SK-N-SH treated with all-trans-retinoic acid at 6 μM for 48 hours (cell line): ENCODE results near the gene B3GALT6.

Source experiments
- ATAC-seq: fragments of 200-7000 bp; cut with Tn5 transposase; 3 replicates; pipeline ENCODE4 v1.9.1; 2020; ENCODE audit warnings: mild to moderate bottlenecking, moderate library complexity
- ARNTL ChIP-seq: fragments of 450-650 bp; formaldehyde crosslinking; IDR thresholded peaks from 2 replicates; pipeline ENCODE4 v1.5.0; 2020; ENCODE audit warnings: low read depth, mild to moderate bottlenecking, moderate library complexity, borderline replicate concordance
- BACH2 ChIP-seq: fragments of 250-450 bp; sonication (Bioruptor Pico); IDR thresholded peaks from 2 replicates; pipeline ENCODE4 v1.9.0; 2021; ENCODE audit warnings: mild to moderate bottlenecking, borderline replicate concordance
- CREB5 ChIP-seq: fragments of 250-450 bp; sonication (Bioruptor Pico); IDR thresholded peaks from 2 replicates; pipeline ENCODE4 v1.5.1; 2020; ENCODE audit warnings: low read depth, mild to moderate bottlenecking, moderate library complexity
- CSDC2 ChIP-seq: fragments of 250-450 bp; sonication (Bioruptor Pico); IDR thresholded peaks from 2 replicates; pipeline ENCODE4 v1.5.0; 2020; ENCODE audit warnings: mild to moderate bottlenecking, moderate library complexity
- CSRNP3 ChIP-seq: fragments of 250-450 bp; sonication (Bioruptor Pico); IDR thresholded peaks from 2 replicates; pipeline ENCODE4 v1.5.1; 2021; ENCODE audit warnings: mild to moderate bottlenecking, moderate library complexity
- ESRRG ChIP-seq: fragments of 250-450 bp; sonication (Bioruptor Pico); IDR thresholded peaks from 2 replicates; pipeline ENCODE4 v1.6.1; 2021; ENCODE audit warnings: mild to moderate bottlenecking
- GLIS3 ChIP-seq: fragments of 250-450 bp; sonication (Bioruptor Pico); IDR thresholded peaks from 2 replicates; pipeline ENCODE4 v1.5.0; 2020; ENCODE audit warnings: mild to moderate bottlenecking, moderate library complexity
- ISL1 ChIP-seq: fragments of 250-450 bp; sonication (Bioruptor Pico); IDR thresholded peaks from 2 replicates; pipeline ENCODE4 v2.1.2; 2022; ENCODE audit warnings: mild to moderate bottlenecking, moderate library complexity
- OSR1 ChIP-seq: fragments of 250-450 bp; sonication (Bioruptor Pico); IDR thresholded peaks from 2 replicates; pipeline ENCODE4 v1.8.0; 2022; ENCODE audit warnings: moderate library complexity, mild to moderate bottlenecking, inconsistent platforms
- PATZ1 ChIP-seq: fragments of 250-450 bp; sonication (Bioruptor Pico); IDR thresholded peaks from 2 replicates; pipeline ENCODE4 v1.8.0; 2020; ENCODE audit warnings: mild to moderate bottlenecking, moderate library complexity, borderline replicate concordance
- POU6F1 ChIP-seq: fragments of 250-450 bp; sonication (Bioruptor Pico); IDR thresholded peaks from 2 replicates; pipeline ENCODE4 v1.8.0; 2021; ENCODE audit warnings: low read depth, mild to moderate bottlenecking, moderate library complexity, borderline replicate concordance
- PPARA ChIP-seq: fragments of 250-450 bp; sonication (Bioruptor Pico); IDR thresholded peaks from 2 replicates; pipeline ENCODE4 v1.5.0; 2020; ENCODE audit warnings: mild to moderate bottlenecking, borderline replicate concordance
- RARB ChIP-seq: fragments of 250-450 bp; sonication (Bioruptor Pico); IDR thresholded peaks from 2 replicates; pipeline ENCODE4 v1.8.0; 2021; ENCODE audit warnings: mild to moderate bottlenecking, moderate library complexity
- SNAI2 ChIP-seq: fragments of 250-450 bp; sonication (Bioruptor Pico); IDR thresholded peaks from 2 replicates; pipeline ENCODE4 v1.5.0; 2020; ENCODE audit warnings: mild to moderate bottlenecking, moderate library complexity
- TCF4 ChIP-seq: fragments of 250-450 bp; sonication (Bioruptor Pico); IDR thresholded peaks from 2 replicates; pipeline ENCODE4 v1.8.0; 2021; ENCODE audit warnings: mild to moderate bottlenecking, moderate library complexity, borderline replicate concordance
- TOX ChIP-seq: fragments of 250-450 bp; sonication (Bioruptor Pico); IDR thresholded peaks from 2 replicates; pipeline ENCODE4 v1.8.0; 2021; ENCODE audit warnings: mild to moderate bottlenecking, moderate library complexity, borderline replicate concordance
- TSHZ2 ChIP-seq: fragments of 250-450 bp; sonication (Bioruptor Pico); IDR thresholded peaks from 2 replicates; pipeline ENCODE4 v1.5.0; 2020; ENCODE audit warnings: mild to moderate bottlenecking, moderate library complexity
- ZC3H10 ChIP-seq: fragments of 250-450 bp; sonication (Bioruptor Pico); IDR thresholded peaks from 2 replicates; pipeline ENCODE4 v1.5.1; 2021; ENCODE audit warnings: mild to moderate bottlenecking, moderate library complexity
- ZFP3 ChIP-seq: fragments of 250-450 bp; sonication (Bioruptor Pico); IDR thresholded peaks from 2 replicates; pipeline ENCODE4 v1.5.0; 2020; ENCODE audit warnings: mild to moderate bottlenecking, moderate library complexity
- ZFP30 ChIP-seq: fragments of 450-650 bp; formaldehyde crosslinking; IDR thresholded peaks from 2 replicates; pipeline ENCODE4 v1.5.0; 2022; ENCODE audit warnings: mild to moderate bottlenecking, moderate library complexity
- ZNF565 ChIP-seq: fragments of 450-650 bp; formaldehyde crosslinking; conservative IDR thresholded peaks from 2 replicates; pipeline ENCODE4 v1.5.0; 2020; ENCODE audit warnings: low read depth, mild to moderate bottlenecking, moderate library complexity
- ZNF70 ChIP-seq: fragments of 450-650 bp; formaldehyde crosslinking; IDR thresholded peaks from 2 replicates; pipeline ENCODE4 v1.5.0; 2020; ENCODE audit warnings: mild to moderate bottlenecking, moderate library complexity
- ZNF8 ChIP-seq: fragments of 450-650 bp; formaldehyde crosslinking; IDR thresholded peaks from 2 replicates; pipeline ENCODE4 v1.5.0; 2020; ENCODE audit warnings: mild to moderate bottlenecking, moderate library complexity

Gene B3GALT6

GRCh38 chr1:1260843-1261560 lies 29.0 kb downstream of the B3GALT6 start (continued):
- TF ChIP-seq POU6F1 (no peak), ISL1 (no peak), ZNF70 (CRISPR knock-in tag) (no peak), PPARA (CRISPR knock-in tag) (no peak), PATZ1 (CRISPR knock-in tag) (no peak), TCF4 (no peak), ARNTL (CRISPR knock-in tag) (no peak), ZFP3 (CRISPR knock-in tag) (no peak)

GRCh38 chr1:1262071-1262470 lies 30.0 kb downstream of the B3GALT6 start:
- ATAC-seq, result no peak
- TF ChIP-seq ESRRG, result no peak
- TF ChIP-seq ZFP30, result no peak
- TF ChIP-seq ARNTL (CRISPR knock-in tag), result no peak
- no peak for TF ChIP-seq CREB5 (CRISPR knock-in tag)
- TF ChIP-seq CSDC2, result no peak
- TF ChIP-seq ZNF565 (CRISPR knock-in tag), result no peak
- TF ChIP-seq TCF4, result no peak
- no peak for TF ChIP-seq GLIS3 (CRISPR knock-in tag)
- TF ChIP-seq RARB (CRISPR knock-in tag), result no peak
- no peak for TF ChIP-seq TOX
- no peak for TF ChIP-seq ZC3H10 (CRISPR knock-in tag)
- no peak for TF ChIP-seq CSRNP3 (CRISPR knock-in tag)
- no peak for TF ChIP-seq ZNF8 (CRISPR knock-in tag)
- no peak for TF ChIP-seq PATZ1 (CRISPR knock-in tag)
- TF ChIP-seq SNAI2 (CRISPR knock-in tag), result no peak
- no peak for TF ChIP-seq ISL1
- no peak for TF ChIP-seq ZNF70 (CRISPR knock-in tag)
- no peak for TF ChIP-seq PPARA (CRISPR knock-in tag)

GRCh38 chr1:1262758-1263157 lies 30.7 kb downstream of the B3GALT6 start:
- no peak for ATAC-seq
- TF ChIP-seq OSR1 (CRISPR knock-in tag) (no peak), GLIS3 (CRISPR knock-in tag) (no peak)

GRCh38 chr1:1264026-1264425 lies 32.0 kb downstream of the B3GALT6 start:
- no peak for ATAC-seq
- no peak for TF ChIP-seq TOX
- no peak for TF ChIP-seq CSDC2
- no peak for TF ChIP-seq BACH2 (CRISPR knock-in tag)
- TF ChIP-seq SNAI2 (CRISPR knock-in tag), result no peak
- TF ChIP-seq ZC3H10 (CRISPR knock-in tag), result no peak
- no peak for TF ChIP-seq OSR1 (CRISPR knock-in tag)
- no peak for TF ChIP-seq TCF4
- no peak for TF ChIP-seq ZNF70 (CRISPR knock-in tag)
- TF ChIP-seq ESRRG, result no peak
- no peak for TF ChIP-seq GLIS3 (CRISPR knock-in tag)
- no peak for TF ChIP-seq TSHZ2
- no peak for TF ChIP-seq PATZ1 (CRISPR knock-in tag)
